Omental fat pad (tissue), 4 donors: ENCODE data around the gene ERAS. TPM values are rescaled to one million over a fixed set of nuclear protein-coding genes. Genes with fewer than 3 reads are reported as not detected.

Experiments used
- ATAC-seq: fragments of 150-250 bp; one replicate; pipeline ENCODE4 v1.9.1; 2016; ENCODE audit warnings: mild to moderate bottlenecking, moderate library complexity; ENCODE audit not compliant: low FRiP score
- DNase-seq: peaks from one replicate; pipeline ENCODE4 v3.0.0-alpha.2; 2019; ENCODE audit warnings: low spot score
- CTCF ChIP-seq, 3 donors: fragments of 450-650 bp; IDR thresholded peaks; one replicate each; pipeline ENCODE4 v1.5.1; 2016 to 2017; ENCODE audit warnings: antibody characterized with exemption in 3 of 3, mild to moderate bottlenecking in 3 of 3, moderate library complexity in 2 of 3
- total RNA-seq, 4 donors: library from RNA; depleted of rRNA; stranded (reverse); fragments of >200 nt; gene quantifications; one replicate each; pipeline ENCODE4 v1.1.0, GENCODE V29; 2016

The ERAS gene, protein sequence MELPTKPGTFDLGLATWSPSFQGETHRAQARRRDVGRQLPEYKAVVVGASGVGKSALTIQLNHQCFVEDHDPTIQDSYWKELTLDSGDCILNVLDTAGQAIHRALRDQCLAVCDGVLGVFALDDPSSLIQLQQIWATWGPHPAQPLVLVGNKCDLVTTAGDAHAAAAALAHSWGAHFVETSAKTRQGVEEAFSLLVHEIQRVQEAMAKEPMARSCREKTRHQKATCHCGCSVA
- not detected for total RNA-seq

DNA sequence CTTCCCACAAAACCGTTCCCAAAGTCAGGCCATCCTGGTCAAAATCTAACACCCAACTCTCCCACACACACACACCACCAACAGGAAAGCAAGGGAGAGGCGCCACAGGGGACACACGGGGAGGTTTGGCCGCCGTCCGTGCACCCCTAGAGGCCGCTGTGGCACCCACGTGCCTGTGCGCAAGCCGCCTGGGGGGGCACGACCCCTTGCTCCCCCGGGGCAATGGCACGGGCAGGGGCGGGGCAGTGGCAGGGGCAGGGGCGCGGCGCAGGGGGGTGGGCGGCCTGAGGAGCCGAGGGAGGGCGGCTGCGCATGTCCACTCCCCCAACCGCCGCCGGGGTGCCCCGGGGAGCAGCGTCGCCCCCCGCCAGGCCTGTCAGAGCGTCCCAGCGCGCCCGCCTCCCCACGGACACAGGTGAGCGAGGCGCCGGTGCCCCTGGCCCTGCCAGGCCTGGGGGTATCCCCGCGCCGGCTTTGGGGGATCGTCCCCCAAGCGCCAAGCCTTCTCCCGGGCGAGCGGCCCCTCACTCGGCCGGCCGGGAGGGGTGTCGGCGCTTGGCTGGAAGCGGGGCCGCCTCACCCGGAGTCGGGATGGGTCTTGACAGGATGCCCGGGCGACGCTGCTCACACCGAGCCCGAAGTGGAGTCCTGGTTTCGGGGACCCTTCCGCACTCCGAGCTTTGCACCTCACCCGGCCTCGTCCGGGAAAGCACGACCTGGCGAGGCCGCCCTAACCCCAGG lies at the start of gene ERAS:
Gene ERAS, plus strand, starts transcription at position 379 of the 741 bp plus-strand sequence. CDS start 2,611 bp downstream, outside the sequence.
- no peak for ATAC-seq
- no peak for TF ChIP-seq CTCF (IDR thresholded peaks at IDR 0.05)
- no peak for DNase-seq

- no peak for TF ChIP-seq CTCF (IDR thresholded peaks at IDR 0.05)
- DNase-seq (no peak), ATAC-seq (no peak)
Measured at GRCh38 chrX:48776818-48777439, 49.4 kb upstream of the ERAS start.

- no peak for DNase-seq
- no peak for ATAC-seq
- TF ChIP-seq CTCF (IDR thresholded peaks at IDR 0.05): no peak
Measured at GRCh38 chrX:48779399-48779798, 46.9 kb upstream of the ERAS start.

DNA sequence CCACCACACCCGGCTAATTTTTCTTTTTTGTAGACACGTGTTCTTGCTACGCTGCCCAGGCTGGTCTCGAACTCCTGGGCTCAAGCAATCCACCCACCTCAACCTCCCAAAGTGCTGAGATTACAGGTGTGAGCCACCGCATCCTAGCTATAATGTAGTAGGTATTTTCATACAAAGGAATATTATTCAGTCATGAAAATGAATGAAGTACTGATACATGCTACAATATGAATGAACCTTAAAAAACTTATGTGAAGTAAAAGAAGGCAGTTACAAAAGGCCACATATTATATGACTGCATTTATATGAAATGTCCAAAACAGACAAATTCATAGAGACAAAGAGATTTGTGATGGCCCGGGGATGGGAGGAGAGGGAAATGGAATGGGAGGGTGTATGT lies 44.6 kb upstream of the ERAS start:
- DNase-seq (no peak), ATAC-seq (no peak)
- TF ChIP-seq CTCF (IDR thresholded peaks at IDR 0.05): no peak

- no peak for TF ChIP-seq CTCF (IDR thresholded peaks at IDR 0.05)
- no peak for DNase-seq
- no peak for ATAC-seq
Measured at GRCh38 chrX:48782216-48782615, 44.1 kb upstream of the ERAS start.

GRCh38 chrX:48782795-48783194 lies 43.5 kb upstream of the ERAS start:
- ATAC-seq (no peak), DNase-seq (no peak)
- TF ChIP-seq CTCF (IDR thresholded peaks at IDR 0.05): no peak
